HG03457 (cell line): ENCODE data around the gene EXOC4.

ENCODE experiments used
- ATAC-seq: cut with Tn5 transposase; IDR thresholded peaks from one replicate; pipeline ENCODE4 v1.9.1; 2021; ENCODE audit warnings: moderate number of reproducible peaks; ENCODE audit not compliant: unreplicated experiment

EXOC4 gene

DNA sequence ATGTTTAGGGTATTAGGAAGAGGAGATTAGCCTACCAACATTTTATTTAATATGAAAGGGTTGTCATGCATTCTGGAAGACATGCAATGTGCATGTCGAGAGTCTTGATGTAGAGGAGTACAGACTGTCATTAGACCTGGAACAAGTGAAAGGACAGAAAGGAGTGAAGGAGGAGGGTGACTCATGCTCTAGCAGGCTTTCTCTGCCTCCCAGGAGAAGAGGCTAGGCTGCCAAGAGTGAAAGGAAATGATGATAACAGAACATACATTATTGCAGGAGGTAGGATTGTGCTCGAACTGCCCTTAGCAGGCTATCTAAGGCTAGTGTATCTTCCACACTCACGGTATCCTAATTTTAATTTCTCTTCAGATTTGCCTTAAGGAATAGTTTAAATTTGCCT, 228.8 kb downstream of the EXOC4 start:
- ATAC-seq = no peak

DNA sequence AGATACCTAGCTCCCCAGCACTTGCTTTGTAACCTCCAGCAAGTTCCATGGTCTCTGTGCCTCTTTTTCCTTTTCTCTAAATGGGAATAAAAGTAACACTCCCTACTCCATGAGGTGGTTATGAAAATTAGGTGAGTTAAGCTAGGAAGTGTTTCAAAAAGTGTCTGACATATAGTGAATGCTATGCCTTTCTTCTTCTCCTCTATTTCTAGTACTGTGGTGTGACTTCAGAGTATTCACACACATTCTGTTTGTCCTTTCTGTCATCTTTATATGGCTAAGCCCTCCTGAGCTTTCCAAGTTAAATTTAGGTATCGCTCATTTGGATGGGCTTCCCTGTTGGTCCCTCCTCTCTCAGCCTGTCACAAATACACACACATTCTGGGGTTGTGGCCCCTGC, 229.7 kb downstream of the EXOC4 start:
- ATAC-seq = no peak

DNA sequence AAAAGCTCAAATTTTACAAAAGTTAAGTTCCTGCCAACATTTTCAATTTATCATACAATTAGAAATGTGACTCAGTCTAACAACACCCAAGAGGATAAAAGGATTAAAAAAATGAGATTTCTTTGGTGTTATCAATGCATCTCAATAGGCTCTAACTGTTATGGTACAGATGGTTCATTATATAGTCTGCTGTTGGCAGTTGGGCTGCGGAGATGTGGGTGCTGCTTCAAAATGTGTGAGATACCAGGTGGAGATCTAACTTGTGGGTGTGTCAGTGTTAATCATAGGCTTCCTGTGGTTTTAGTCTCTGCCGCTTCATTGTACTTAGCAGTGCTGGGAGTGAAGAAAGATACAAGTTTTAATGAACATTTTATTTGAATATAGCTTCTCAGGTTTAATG, 231.2 kb downstream of the EXOC4 start:
- ATAC-seq = no peak

DNA sequence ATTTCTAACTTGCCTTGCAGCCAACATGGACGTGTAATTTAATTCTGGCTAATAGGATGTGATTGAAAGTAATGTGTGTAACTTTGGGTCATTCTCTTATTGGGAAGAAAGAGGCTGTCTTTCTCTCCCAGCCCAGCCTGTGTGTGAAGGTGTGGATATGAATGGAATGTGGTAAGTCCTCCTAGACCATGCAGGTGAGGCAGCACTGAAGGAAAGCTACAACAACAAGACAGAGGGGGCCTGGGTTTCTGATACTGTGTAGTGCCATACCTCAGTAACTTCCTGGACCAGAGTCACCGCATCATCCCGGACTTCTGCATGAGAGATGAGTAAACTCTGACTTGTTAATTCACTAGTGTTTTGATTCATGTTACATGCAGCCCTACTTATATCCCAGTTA, 237.0 kb downstream of the EXOC4 start:
- no peak for ATAC-seq

DNA sequence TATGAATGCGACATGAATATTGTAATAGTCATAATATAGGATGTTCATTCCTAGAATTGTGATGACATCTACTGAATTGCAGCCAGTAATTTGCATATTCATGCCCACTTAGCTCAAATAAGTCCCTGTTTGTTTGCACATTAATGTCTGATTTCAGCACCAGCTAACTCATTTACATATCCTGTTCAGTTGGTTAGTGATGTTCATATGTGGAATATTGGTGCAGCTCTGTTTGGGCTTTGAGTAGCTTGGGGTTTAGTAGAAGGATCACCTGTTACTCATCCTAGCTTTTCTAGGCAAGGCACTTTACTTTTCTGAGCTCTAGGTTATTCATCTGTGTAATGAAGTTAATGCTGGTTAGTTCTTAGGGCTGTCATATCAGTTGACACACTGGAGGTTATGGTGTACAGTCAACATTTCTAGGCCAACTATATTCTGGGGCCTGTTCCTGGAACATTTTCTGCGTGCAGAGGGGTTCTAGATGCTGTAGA, 238.4 kb downstream of the EXOC4 start:
- ATAC-seq = no peak

DNA sequence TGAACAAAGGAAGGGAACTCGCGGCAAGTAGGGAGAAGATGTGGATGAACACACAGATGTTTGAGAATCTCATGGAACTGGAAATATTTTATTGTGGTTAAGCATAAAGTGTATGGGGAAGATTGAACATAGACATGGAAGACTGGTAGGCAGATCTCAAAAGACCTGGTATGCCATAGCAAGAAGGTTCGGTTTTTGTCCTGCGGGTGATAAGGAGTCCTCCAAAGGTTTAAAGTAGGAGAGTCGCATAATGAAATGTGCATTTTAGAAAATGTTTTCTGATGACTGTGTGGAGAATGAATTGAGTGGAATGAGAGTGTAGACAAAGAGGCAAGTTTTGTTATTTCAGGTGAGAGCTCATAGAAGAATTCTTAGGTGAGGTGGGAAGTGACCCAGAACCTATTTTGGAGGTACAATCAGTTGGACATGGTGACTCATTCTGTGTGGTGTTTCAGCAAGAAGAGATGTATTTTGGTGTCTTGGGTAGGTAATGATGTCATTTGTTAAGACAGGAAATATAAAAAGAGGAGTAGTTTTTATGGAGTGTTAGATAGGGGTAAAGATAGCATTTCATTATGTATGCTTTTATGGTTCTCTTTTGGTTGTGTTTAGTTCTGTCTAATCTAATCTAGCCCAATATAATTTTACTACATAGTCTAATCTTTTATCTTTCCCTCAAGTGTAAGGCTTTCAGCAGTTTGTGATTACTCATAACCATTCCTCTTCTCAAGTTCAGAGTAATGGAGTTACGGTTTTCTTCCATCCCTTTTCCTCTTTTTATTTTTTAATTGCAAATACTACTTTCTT, 239.2 kb downstream of the EXOC4 start:
- ATAC-seq = no peak

DNA sequence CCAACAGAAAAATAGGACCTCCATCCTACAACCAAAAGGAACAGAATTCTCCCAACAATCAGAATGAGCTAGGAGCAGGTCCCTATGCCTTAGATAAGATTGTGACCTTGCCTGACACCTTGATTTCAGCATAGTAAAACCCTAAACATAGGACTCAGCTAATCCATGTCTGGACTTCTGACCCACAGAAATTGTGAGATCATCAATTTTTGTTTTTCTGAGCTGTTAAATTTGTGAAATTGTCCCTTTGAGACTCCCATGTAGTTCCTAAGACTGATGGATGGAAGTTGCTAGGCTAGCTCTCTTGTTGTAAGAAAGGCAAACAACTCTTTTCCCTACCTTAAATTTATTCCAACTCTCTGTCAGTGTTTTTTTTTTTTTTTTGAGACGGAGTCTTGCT, 244.2 kb downstream of the EXOC4 start:
- ATAC-seq = no peak

DNA sequence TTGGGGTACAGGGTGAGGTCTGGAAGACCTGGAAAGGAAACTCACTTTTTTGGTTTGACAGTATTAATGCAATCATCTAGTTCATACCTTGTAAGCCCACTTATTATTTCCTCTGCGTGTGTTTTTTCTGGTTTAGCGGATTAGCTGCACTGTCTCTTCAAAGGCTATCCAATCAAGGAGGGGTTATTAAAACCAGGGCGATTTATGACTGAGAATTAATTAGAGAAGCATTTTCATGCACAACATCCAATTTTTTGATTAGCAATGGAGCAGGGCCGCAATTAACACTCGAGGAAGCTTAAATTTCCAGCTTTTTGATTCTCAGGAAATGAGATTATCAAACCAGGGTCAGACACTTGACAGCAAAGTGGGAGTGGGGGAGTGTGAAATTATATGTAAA, 248.9 kb downstream of the EXOC4 start:
- ATAC-seq = no peak

DNA sequence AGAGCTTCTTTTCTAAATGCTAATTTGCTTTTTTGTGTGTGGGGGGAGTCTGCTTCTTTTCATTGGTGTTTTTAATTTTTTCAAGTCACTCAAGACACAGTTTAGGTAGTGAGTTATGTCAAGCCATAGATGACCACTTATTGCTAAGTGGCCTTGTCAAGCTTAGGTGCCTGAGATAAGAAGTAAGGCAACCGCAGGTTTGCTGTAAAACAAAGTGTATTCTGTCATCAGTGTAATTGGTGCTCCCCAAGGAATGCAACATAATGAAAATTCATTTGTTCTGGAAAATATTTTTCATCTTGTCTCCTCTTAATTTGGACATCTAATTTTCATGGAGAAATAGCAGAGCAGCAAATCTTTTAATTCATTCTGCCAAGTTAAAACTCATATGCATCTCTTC, 249.6 kb downstream of the EXOC4 start:
- ATAC-seq = no peak

DNA sequence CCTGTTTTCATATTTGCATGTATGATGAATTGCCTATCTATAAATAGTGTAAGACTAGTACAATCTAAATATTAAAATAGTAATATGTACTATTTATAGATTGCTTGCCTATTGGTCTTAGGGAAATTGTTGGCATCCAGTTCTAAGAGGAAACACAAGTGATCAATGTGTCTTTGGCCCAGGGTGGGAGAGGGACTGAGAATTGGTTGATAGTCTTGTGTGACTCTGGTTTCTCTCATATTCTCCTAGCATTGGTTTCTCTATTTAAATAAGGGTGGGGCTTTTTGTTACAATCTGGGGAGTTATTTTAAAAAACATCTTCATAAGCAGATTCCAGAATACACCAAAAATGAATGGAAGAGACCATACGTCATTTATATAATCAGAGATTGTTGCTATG, 250.1 kb downstream of the EXOC4 start:
- no peak for ATAC-seq

DNA sequence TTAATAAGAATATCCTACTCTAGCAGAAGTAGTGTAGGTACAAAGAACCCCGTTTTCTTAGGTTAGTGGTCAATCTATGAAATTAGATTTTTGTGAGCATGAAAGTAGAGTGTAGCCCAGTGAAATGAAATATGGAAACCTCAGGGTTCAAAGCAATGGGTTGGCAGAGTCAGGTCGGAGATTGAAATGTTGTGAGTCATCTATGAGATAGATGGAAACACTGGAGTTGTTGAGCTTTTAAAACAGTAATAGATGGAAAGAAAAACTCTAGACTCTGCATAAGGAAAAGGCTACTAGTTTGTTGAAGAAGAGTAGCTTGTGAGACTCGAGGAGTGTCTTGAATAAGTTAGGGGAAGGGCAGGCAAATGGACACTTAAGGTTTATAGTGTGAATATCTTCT, 251.9 kb downstream of the EXOC4 start:
- ATAC-seq = no peak

DNA sequence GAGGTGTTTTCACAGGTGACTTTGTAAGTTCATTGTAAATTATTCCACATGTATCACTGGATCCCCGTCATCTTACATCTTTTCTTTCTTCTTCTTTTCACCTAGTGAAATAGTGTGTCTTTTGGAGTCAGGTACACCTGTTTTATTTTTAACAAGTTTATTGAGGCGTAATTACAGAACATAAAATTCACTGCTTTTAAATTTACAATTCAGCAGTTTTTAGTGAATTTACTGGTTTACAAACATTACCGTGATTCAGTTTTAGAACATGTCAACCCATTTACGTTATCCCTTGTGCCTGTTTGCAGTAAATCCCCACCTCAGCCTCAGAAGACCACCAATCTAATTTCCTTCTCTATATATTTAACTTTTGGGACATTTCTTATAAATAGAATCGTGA, 256.9 kb downstream of the EXOC4 start:
- no peak for ATAC-seq

DNA sequence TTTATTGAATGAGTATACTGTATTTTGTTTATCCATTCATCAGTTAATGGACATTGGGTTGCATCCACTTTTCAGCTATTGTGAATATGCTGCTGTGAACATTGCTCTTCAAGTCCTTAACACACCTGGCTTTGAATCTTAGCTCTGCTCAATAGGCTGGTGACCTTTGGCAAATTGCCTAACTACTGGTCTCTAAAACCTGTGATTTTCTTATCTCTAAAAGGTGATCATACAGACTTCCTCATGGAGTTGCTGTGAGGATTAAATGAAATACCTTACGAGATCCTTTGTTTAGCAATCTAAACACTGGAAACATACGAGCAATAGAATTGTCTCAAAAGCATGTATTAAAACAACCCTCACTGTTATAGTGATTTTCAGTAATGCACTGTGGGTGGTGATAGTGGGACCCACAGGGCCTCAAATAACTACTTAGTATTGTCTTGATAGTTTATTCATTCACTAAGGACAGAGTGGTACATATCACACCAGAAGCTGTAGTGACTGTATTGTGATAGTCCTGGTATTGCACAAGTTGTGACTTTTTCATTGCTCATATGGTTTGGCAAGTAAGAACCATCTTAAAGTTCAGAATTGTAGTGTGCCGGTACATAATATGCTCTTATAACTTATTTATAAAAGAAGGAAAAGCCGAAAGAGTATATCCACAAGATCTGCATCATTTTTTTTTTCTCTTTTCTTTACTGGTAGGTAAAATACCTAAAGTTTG, 257.6 kb downstream of the EXOC4 start:
- ATAC-seq = no peak

DNA sequence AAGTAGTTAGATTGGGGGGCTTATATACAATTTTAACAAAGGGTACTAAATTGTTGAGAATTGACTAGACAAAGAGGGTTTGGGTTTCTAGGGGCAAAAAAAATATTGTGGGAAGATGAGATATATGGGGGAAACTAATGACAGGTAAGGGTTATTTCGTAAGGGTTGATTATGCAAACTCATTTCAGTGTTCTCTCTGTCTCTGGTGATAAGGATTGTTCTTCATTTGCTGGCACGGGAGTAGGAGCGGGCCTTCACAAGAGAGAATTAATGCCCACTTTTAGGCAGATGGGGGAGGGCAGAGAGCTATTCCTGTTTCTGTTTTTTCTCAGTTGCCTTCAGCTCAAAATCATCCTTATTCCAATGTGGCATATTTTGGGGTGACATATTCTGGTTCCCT, 258.4 kb downstream of the EXOC4 start:
- no peak for ATAC-seq

DNA sequence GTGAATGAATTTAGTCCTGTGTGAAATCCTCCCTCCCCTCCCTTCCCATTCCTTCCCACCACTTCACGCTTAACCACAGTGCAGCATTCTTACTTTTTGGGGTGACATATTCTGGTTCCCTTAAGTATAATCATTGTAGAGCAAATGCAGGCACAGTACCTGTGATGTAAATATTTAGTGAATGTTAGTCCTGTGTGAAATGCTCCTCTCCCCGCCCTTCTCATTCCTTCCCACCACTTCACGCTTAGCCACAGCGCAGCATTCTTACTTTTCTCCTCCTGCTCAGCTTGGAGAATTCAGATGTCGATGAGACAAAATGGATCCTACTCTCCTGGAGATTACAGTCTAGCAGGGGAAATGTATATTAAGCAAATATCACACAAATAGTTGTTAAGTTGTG, 258.8 kb downstream of the EXOC4 start:
- ATAC-seq = no peak

DNA sequence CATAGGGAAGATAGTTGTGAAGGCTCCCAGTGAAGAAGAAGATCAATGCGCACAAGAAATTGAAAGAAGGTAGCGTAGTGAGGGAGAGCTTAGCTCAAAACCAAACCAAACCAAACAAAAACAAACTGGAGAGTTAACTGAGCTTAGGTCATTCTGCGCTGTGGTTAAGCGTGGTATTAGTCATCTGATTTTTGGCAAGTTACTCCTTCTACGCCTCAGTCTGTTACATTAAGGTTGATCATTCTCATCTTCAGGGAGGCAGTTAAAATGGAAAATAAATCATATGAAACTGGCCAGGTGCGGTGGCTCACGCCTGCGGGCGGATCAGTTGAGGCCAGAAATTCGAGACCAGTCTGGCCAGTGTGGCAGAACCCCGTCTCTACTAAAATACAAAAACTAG, 259.7 kb downstream of the EXOC4 start:
- no peak for ATAC-seq

DNA sequence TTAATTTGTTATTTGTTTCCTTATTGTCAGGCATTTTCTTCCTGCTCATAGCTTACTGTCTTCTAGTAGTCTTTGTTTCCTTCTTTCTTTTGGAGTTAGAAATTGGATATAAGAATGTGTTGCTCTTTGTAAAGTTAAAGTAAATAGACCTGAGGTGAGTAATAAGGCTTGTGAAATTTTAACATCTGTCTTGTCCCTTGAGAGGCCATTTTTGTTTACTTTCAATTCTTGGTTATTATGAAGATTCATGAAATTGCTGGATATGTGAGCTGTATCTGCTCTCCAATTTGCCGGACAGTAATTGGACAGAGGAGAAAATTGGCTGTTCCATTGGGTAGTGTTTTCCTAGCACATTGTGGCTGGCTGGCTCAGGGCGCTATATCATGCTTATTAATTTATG, 260.7 kb downstream of the EXOC4 start:
- no peak for ATAC-seq

DNA sequence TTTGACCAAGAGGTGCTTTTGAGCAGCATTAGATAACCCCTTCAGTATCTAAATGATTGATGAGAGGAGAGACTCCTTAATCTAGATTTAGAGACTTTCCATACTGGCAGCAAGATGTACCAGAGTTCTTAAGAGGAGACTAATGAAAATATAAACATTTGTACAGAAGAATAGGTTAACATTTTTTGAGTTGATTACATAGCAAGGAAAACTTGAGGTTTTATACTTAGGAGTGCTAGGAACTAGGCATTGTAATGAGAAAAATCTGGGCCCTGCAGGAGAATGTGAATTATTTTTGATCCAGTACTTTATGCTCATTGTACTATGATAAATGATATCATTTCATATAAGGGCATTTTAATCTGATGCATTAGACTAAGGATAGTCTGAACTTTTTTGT, 261.7 kb downstream of the EXOC4 start:
- ATAC-seq = no peak

DNA sequence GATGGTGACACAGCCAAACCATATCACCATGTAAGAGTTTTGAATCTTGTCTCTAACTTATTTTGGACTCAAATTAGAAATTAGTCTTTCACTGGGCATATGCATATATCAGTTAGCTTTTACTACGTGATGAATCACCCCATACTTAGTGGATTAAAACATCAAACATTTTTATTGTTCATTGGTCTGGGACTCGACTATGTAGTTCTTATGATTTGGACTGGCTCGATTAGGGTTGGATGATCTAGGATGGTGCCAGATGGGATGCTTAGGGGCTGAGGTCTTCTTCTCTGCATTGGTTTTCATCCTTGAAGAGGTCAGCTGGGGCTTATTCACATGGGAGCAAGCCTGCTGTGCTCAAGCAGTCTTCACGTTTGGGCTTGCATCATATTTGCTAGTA, 264.9 kb downstream of the EXOC4 start:
- no peak for ATAC-seq

DNA sequence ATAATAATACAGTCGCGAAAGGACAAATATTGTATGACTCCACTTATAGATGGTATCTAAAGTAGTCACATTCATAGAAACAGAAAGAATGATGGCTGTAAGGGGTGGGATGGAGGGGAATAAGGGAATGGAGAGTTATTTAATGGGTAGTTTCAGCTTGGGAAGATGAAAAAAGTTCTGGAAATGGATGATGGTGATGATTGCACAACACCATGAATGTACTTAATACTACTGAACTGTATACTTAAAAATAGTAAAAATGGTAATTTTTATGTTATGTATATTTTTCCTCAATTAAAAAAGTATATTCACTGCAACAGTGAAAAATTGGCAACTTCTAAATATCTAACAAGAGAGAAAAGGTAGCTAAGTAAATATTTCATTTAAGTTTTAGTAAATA, 265.8 kb downstream of the EXOC4 start:
- ATAC-seq = no peak

DNA sequence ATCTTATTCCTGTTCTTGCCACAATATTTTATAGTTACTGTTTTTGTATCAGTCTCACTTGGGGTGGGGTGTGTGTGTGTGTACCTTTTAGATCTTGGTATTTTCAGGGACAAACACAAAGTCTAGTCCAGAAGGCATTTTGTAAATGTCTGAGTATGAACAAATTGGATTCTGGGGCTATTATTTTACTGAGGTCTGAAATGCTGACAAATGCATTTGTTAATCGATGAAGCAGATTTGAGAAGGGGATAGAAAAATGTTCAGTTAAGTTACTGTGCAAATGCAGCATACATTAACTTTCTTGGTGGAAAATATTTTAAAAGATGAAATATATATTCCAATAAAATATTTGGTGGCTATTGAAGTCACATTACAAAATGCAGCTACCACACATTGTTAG, 267.4 kb downstream of the EXOC4 start:
- no peak for ATAC-seq

DNA sequence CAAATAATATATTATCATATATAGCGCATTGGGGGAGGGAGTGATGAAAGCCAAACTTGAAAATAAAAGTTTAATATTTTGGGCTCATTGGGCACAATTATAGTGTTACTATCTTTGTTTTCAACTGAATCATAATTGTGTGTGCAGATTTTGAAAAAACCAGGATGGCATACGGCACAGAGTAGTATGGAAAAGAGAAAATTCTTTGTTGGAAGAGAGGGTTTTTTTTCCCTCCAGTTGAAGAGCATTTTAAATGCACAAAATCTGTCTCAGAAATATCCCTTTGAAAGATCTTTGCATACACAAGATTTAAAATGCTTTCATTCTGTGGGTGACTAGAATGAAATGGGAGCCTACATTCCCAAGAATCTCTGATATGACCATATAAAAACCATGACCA, 269.6 kb downstream of the EXOC4 start:
- no peak for ATAC-seq

DNA sequence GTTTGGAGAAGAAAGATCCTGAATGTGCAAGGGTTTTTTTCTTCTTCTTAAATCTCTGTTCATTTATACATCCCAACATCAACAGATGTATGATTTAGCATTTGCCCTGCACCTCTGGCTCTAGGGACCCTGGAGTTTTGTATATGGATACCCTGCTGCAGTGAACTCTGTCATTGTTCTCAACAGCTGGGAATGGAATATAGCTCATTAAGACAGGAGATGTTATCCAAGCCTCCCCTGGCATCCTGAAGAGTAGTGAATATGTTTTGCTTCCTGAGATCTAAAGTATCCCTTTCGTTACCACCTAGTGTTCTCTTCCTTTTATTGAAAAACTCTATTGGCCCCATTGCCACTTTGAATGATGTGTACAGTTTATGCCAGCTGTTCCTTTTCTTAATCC, 275.9 kb downstream of the EXOC4 start:
- no peak for ATAC-seq
